ENCODE data around the gene SNRK. TPM values are rescaled to one million over a fixed set of nuclear protein-coding genes. Genes with fewer than 3 reads are reported as not detected.

The SNRK gene
- total RNA-seq, 1 experiment from 2014 or later, result 12.0 TPM

DNA sequence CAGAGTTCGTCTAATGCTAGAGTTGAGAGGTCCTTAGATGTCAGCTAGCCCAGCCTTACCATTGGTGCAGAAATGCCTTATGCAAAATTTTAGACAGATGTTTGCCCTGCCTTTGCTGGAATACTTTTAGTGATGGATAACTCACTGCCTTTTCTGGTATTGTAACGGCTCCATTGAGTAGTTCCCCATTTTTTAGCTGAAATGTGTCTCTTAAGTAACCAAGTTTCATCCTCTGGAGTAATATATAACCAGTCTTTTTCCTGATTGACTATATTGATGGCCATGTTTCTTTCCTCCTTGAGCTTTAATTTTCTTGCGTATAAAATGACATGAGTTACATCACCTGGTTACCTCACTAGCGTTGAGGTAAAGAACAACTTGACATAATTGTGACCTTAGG is 45.0 kb downstream of the SNRK start:
- H3K9ac ChIP-seq (ENCODE audit: extremely low read depth, insufficient read length, low read length), result no peak overlapping the region
- H3K23me2 ChIP-seq (ENCODE audit: insufficient read length, low read depth, low read length, poor library complexity, severe bottlenecking), result no peaks in the 10 kb centered on the region
- H2AFZ ChIP-seq (ENCODE audit: low read length), result no peak overlapping the region
- WGBS (ENCODE audit: extremely low coverage, insufficient read length, low lambda C conversion rate), result no CpG with 5 or more reads among the region's 4 CpGs
- no peak overlapping the region for H2BK120ac ChIP-seq (ENCODE audit: low read depth, low read length, poor library complexity, severe bottlenecking)
- no peak overlapping the region for H3K14ac ChIP-seq (ENCODE audit: insufficient read depth, low read length)
- no peaks in the 10 kb centered on the region; the same call in 1 of the 2 replicates for H3K79me2 ChIP-seq (ENCODE audit: insufficient read depth, low read length)
- no peak overlapping the region for H3K18ac ChIP-seq (ENCODE audit: insufficient read length, low read depth, low read length)
- no peak overlapping the region for H3K23ac ChIP-seq (ENCODE audit: insufficient read length, low read depth, low read length)
- peaks cover 11 to 12% of the 10 kb centered on the region in 2 experiments for H3K4me1 Mint-ChIP-seq
- no peak overlapping the region for H2BK12ac ChIP-seq (ENCODE audit: insufficient read length, low read depth, low read length)
- H2AK5ac ChIP-seq (ENCODE audit: insufficient read length, low read length), result no peak overlapping the region
- no peak overlapping the region for H4K5ac ChIP-seq (ENCODE audit: insufficient read length, low read depth, low read length)
- H3K4ac ChIP-seq (ENCODE audit: low read depth, low read length), result no peak overlapping the region
- no peaks in the 10 kb centered on the region for H3K27me3 Mint-ChIP-seq (ENCODE audit: low read depth)
- H4K20me1 ChIP-seq (ENCODE audit: control insufficient read depth, insufficient read depth, insufficient read length), result no peaks in the 10 kb centered on the region
- no peak overlapping the region for H3K56ac ChIP-seq (ENCODE audit: insufficient read length, low read depth, low read length)
- no peak for TF ChIP-seq CTCF (conservative IDR thresholded peaks at IDR 0.05)
- H4K8ac ChIP-seq (replicated peaks; ENCODE audit: insufficient read length, low read depth, low read length), result no peak overlapping the region
- H3K79me1 ChIP-seq (ENCODE audit: insufficient read depth, low read depth, low read length, poor library complexity, severe bottlenecking), result no peaks in the 10 kb centered on the region
- no peaks in the 10 kb centered on the region for H3K27me3 ChIP-seq (ENCODE audit: insufficient read depth, low read length)
- peaks cover 23 to 32% (median 29%) of the 10 kb centered on the region in 3 experiments for H3K36me3 Mint-ChIP-seq (ENCODE audit: insufficient read depth in 1 of 3, low read depth in 3 of 3)
- no peak overlapping the region for H4K91ac ChIP-seq (ENCODE audit: insufficient read length, low read depth, low read length)
- H3K4me2 ChIP-seq (ENCODE audit: insufficient read depth, insufficient read length, low read length), result no peak overlapping the region
- no peaks in the 10 kb centered on the region for H3K9me3 ChIP-seq (ENCODE audit: control insufficient read depth, low read depth, low read length)
- no peak for DNase-seq
- H3K4me1 ChIP-seq (ENCODE audit: insufficient read depth, low read length), result no peaks in the 10 kb centered on the region
- no peak overlapping the region for H2BK15ac ChIP-seq (ENCODE audit: low read depth, low read length)
- H2BK5ac ChIP-seq (ENCODE audit: insufficient read length, low read length), result no peak overlapping the region
- H3K27ac ChIP-seq (ENCODE audit: insufficient read length, low read depth, low read length), result no peak overlapping the region
- no peak overlapping the region for H3K4me3 Mint-ChIP-seq
- H3K9me3 Mint-ChIP-seq, result peaks cover 15 to 16% of the 10 kb centered on the region in 2 experiments
- no peak overlapping the region for H3K27ac Mint-ChIP-seq
- no peak overlapping the region for H2BK20ac ChIP-seq (ENCODE audit: low read depth, low read length, poor library complexity, severe bottlenecking)
- H3T11ph ChIP-seq (ENCODE audit: low read length), result no peak overlapping the region
